ENCODE results near the gene ACTR5.

GRCh38 chr20:38748861-38749149, 545 bp downstream of the ACTR5 start:
- TF ChIP-seq POLR2AphosphoS5 (IDR thresholded peaks at IDR 0.05; ENCODE audit: insufficient read depth, low read depth, low read length) = no peak
- TF ChIP-seq POLR2A (IDR thresholded peaks at IDR 0.05; ENCODE audit: low read depth, low read length) = no peak
- TF ChIP-seq CTCF (IDR thresholded peaks at IDR 0.05; ENCODE audit: extremely low read depth in 1 of 2, insufficient read depth in 1 of 2, low read depth in 1 of 2, low read length in 2 of 2) = no peak
- TF ChIP-seq MAX (IDR thresholded peaks at IDR 0.05; ENCODE audit: insufficient read depth, insufficient read length) = no peak
- no peak for TF ChIP-seq GATA2 (IDR thresholded peaks at IDR 0.05; ENCODE audit: insufficient read depth, insufficient read length, low read depth, low read length)
- TF ChIP-seq EZH2 (IDR thresholded peaks at IDR 0.05; ENCODE audit: borderline replicate concordance, low read depth, low read length, severe bottlenecking) = no peak
- no peak for TF ChIP-seq JUN (IDR thresholded peaks at IDR 0.05; ENCODE audit: borderline replicate concordance, insufficient read depth, insufficient read length, low read depth)
